ENCODE results near the gene PHACTR1.

- no peak for TF ChIP-seq CTCF (conservative IDR thresholded peaks at IDR 0.05 in 1 of 2, IDR thresholded peaks at IDR 0.05 in 1 of 2; ENCODE audit: low read depth in 1 of 2, low read length in 2 of 2)
- TF ChIP-seq EZH2 (IDR thresholded peaks at IDR 0.05; ENCODE audit: low read length, missing control alignments): no peak
These were observed 467.5 kb downstream of the PHACTR1 start for GRCh38 chr6:13184089-13184468.

Data from fibroblast of lung (primary cell).